Spleen (tissue), 7 donors: ENCODE measurements around the gene EDEM3.

Experiments
- CTCF ChIP-seq, 11 experiments: fragments of 200-600 bp in 7 of 11; fragments of 450-650 bp in 4 of 11; sonication (generic) in 4 of 11; IDR thresholded peaks in 8 of 11; conservative IDR thresholded peaks in 3 of 11; 1 replicate in 7 of 11; 2 replicates in 4 of 11; pipeline versions ENCODE4 v1.4.0 to v1.8.0; 2016 to 2021; ENCODE audit warnings: antibody characterized with exemption in 11 of 11, inconsistent platforms in 4 of 11, mild to moderate bottlenecking in 1 of 11
- POLR2AphosphoS5 ChIP-seq, 3 donors: sonication (generic); formaldehyde crosslinking; IDR thresholded peaks; one replicate each; pipeline ENCODE4 v1.5.1; 2017; ENCODE audit warnings: antibody characterized with exemption in 3 of 3
- donor health status: DM: no; HTN: no; CAD: no; lungs with moderate emphysema.
- donor health status: DM: no; HTN: no; CAD: no.
- donor health status: DM: no; HTN: no; CAD: no.

- TF ChIP-seq CTCF (IDR thresholded peaks at IDR 0.05 in 8 of 11, conservative IDR thresholded peaks at IDR 0.05 in 3 of 11), result no peak
- TF ChIP-seq POLR2AphosphoS5 (IDR thresholded peaks at IDR 0.05), result no peak
Measured at GRCh38 chr1:184695023-184695422, 59.6 kb downstream of the EDEM3 start.
